GM21423 (cell line): ENCODE results near the gene NPLOC4.

Experiments used
- ATAC-seq: cut with Tn5 transposase; IDR thresholded peaks from one replicate; pipeline ENCODE4 v1.9.1; 2021; ENCODE audit warnings: mild to moderate bottlenecking, moderate library complexity; ENCODE audit not compliant: unreplicated experiment

NPLOC4 gene

GRCh38 chr17:81509972-81510784, 126.7 kb downstream of the NPLOC4 start:
- ATAC-seq = no peak

GRCh38 chr17:81509207-81509971, 127.5 kb downstream of the NPLOC4 start:
- no peak for ATAC-seq

- no peak for ATAC-seq
Measured at GRCh38 chr17:81508639-81509206, 128.2 kb downstream of the NPLOC4 start.
